ENCODE measurements around the gene LTB4R2.

LTB4R2 gene

DNA sequence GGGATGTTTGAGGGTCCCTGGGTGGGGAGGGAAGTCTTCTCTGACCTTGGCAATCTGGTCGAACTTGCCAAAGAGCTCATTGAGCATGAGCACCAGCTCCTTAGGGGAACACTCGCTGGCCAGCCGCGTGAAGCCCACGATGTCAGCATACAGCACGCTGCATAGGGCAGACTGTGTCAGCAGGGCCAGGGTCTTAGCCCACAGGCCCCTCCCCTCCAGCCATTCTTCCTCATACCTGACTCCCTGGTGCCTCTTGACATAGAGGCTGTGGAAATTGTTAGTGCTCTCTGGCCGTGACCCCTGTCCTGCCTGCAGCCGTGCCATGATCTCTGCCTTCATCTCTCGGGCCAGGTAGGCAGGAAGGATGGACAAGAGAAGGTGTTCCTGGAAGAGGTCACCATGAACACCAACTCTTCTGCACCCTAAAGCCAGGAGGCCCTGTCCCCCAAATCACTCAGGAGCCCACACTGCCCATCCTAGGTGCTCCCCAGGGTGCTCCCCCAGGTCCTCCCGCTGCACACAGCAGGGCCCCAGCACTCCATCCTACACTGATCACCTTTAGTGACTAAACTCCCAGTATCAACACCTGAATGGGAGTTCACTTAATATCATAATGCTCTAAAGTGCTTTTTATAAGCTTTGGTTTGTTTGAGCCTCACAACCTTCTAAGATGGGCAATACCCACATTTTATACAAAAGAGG lies 21.2 kb downstream of the LTB4R2 start:
- peaks cover 71% of the 10 kb centered on the region for H3K27me3 ChIP-seq (ENCODE audit: control insufficient read depth, insufficient read depth, low read length)

DNA sequence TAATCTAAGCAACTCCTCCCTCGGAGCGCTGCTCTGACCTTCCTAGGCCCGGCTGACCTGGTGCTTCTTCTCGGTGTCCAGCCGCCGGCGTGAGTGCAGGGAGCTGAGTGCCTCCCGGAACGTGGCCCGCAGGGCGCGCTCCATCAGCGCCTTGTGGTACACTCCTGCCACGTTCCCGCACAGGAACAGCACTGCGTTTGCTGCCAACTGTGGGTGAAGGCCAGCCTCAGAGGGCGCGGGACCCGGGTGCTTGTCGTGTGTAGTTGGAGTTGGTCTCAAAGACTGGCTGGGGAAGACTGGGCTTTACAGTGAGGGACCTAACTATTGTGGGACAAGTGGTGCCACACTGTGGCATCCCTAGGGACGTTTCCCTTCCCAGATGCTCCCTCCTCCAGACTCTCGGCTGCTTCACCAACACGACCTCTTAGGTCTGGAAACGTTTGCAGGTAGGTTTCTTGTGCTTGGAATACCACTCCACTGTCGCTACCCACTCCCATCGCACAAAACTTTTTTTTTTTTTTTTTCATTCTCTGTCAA lies 21.9 kb downstream of the LTB4R2 start:
- H3K9ac ChIP-seq (ENCODE audit: low read depth, low read length): no peak overlapping the region
- peaks cover 8% of the 10 kb centered on the region for H3K4me1 ChIP-seq (ENCODE audit: control insufficient read depth, insufficient read depth, low read length)
- H3K36me3 ChIP-seq (ENCODE audit: control insufficient read depth, insufficient read depth, low read length): no peaks in the 10 kb centered on the region
- peak overlapping the region; percentile 42 for H3K4me3 ChIP-seq (ENCODE audit: low read depth, low read length)
- no peaks in the 10 kb centered on the region for H3K9me3 ChIP-seq (ENCODE audit: control insufficient read depth, insufficient read depth, low read length)
- peaks cover 77% of the 10 kb centered on the region for H3K27me3 ChIP-seq (ENCODE audit: control insufficient read depth, insufficient read depth, low read length)

More for the DNA sequence above, 21.2 kb downstream of the LTB4R2 start:
- no peaks in the 10 kb centered on the region for H3K9me3 ChIP-seq (ENCODE audit: control insufficient read depth, insufficient read depth, low read length)
- no peak overlapping the region for H3K9ac ChIP-seq (ENCODE audit: low read depth, low read length)
- H3K4me3 ChIP-seq (ENCODE audit: low read depth, low read length): no peak overlapping the region
- H3K4me1 ChIP-seq (ENCODE audit: control insufficient read depth, insufficient read depth, low read length): peaks cover 8% of the 10 kb centered on the region
- H3K36me3 ChIP-seq (ENCODE audit: control insufficient read depth, insufficient read depth, low read length): no peaks in the 10 kb centered on the region

DNA sequence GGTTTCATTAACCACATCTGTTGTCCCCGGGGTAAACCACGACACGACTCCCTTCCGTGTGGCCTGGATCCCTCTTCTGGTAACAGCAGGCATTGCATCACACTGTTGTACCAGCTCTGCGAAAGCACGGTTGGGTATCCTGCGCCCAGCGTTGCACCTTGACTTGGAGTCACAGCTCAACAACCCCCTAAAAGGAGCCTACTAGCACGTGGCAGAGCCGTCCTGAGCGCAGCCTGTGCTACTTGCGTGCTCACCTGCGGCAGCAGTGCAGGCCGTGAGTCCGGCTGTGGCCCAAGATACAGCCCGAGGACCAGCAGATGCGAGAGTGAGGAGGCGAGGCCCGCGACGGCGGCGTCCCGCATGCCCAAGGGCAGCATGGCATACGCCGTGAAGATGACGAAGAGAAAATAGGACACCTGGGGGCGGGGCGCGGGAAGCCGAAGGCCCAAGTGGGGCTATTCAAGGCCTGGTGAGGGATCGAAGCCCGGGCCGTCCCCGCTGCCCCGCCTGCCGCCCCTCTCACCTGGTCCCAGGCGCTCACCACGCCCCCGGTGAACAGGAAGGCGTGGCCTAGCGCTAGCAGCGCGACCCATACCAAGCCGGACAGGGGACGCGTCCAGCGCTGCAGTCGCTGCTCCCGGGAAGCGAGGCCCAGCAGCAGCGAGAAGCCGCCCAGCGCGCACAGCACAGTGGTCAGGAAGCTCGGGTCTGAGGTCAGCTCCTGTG lies 22.5 kb downstream of the LTB4R2 start:
- Histone ChIP-seq H3K36me3 (ENCODE audit: control insufficient read depth, insufficient read depth, low read length) (no peaks in the 10 kb centered on the region), H3K9me3 (ENCODE audit: control insufficient read depth, insufficient read depth, low read length) (no peaks in the 10 kb centered on the region), H3K27me3 (ENCODE audit: control insufficient read depth, insufficient read depth, low read length) (peaks cover 83% of the 10 kb centered on the region), H3K4me3 (ENCODE audit: low read depth, low read length) (peak overlapping the region; percentile 42), H3K9ac (ENCODE audit: low read depth, low read length) (no peak overlapping the region), H3K4me1 (ENCODE audit: control insufficient read depth, insufficient read depth, low read length) (peaks cover 8% of the 10 kb centered on the region)

DNA sequence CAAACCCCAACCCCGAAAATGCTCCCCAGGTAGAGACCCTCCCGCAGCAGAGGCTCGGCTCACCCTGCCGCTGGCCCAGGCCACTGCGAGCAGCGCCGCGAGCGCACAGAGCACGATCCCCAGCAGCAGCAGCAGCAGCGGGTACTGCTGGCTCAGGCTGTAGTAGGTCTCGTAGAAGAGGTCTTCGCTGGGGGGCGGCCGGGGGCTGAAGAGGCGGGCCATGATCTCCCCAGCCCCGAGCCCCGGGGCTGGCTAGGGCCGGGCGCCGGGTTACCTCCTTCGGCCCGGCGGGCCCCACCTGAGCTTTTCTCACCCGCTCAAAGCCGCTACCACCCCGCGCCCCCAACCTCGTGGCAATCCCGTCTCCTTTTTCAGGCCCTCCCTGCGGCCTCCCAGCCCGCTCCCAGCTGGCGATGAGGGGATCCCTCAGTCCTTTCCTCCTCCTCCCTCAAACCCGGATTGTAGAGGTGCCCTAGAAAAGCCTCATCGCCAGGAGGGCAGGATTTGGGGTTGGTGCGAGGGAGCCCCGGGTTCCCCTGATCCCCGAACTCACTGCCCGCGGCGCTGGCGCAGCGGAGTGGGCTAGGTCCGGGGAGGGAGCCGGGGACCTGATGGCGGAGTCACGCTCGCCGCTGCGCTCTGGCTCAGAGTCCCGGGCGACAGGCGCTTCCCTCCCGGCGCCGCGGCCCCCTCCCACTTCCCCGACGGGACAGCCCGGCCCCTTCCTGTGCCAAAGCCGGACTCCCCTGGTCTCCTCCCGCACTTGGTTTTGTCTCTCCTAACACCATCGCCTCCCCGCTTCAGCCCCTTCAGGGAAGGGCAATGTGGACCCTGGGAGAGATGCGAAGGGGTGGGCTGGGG lies 24.7 kb downstream of the LTB4R2 start, which contains the start of gene ADCY4:
TSS of gene ADCY4 (minus strand) at position 641 of the 861 bp plus-strand sequence. CDS start at position 222, 419 bp downstream.
- H3K27me3 ChIP-seq (ENCODE audit: control insufficient read depth, insufficient read depth, low read length): peaks cover 98% of the 10 kb centered on the region
- no peaks in the 10 kb centered on the region for H3K9me3 ChIP-seq (ENCODE audit: control insufficient read depth, insufficient read depth, low read length)
- peak within 1 kb of the TSS; percentile 67 for H3K4me3 ChIP-seq (ENCODE audit: low read depth, low read length)
- H3K4me1 ChIP-seq (ENCODE audit: control insufficient read depth, insufficient read depth, low read length): peaks cover 8% of the 10 kb centered on the region
- H3K36me3 ChIP-seq (ENCODE audit: control insufficient read depth, insufficient read depth, low read length): no peaks in the 10 kb centered on the region
- peak within 1 kb of the TSS; percentile 54 for H3K9ac ChIP-seq (ENCODE audit: low read depth, low read length)

DNA sequence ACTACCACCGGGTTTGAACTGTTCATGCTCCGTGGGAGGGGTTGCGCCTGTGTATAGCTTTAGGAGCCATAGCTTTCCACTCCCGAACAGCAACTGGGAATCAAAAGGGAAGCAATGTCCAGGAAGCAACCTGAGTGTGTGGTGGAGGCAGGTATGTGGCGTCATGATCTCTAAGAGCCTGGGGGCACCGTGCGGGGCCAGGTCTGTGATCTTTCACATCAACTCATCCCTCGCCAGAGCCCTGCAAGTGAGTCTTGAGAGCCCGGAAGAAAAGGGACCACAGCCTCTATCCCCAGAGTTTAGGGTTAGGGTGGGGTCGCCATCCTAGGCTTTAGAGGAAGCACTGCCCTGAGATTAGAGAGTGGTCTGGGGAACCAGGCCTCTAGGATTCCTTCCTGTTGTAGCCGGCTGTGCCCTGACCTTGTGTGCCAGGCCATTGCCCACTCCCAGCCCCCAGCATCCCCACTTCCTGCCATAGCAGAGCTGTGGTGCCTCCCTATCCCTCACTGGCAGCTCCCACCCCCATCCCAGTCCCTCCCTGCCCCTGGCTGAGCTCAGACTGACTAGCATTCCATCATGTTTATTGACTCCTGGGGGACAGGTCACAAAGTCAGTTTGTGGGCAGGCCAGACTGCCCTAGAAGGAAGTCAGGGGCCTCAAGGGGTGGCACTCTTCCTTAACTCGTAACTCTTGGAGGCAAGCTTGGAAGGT lies 25.7 kb downstream of the LTB4R2 start:
- H3K4me3 ChIP-seq (ENCODE audit: low read depth, low read length): peak overlapping the region; percentile 67
- peaks cover 98% of the 10 kb centered on the region for H3K27me3 ChIP-seq (ENCODE audit: control insufficient read depth, insufficient read depth, low read length)
- H3K9ac ChIP-seq (ENCODE audit: low read depth, low read length): no peak overlapping the region
- H3K4me1 ChIP-seq (ENCODE audit: control insufficient read depth, insufficient read depth, low read length): peaks cover 8% of the 10 kb centered on the region
- H3K36me3 ChIP-seq (ENCODE audit: control insufficient read depth, insufficient read depth, low read length): no peaks in the 10 kb centered on the region
- H3K9me3 ChIP-seq (ENCODE audit: control insufficient read depth, insufficient read depth, low read length): no peaks in the 10 kb centered on the region

DNA sequence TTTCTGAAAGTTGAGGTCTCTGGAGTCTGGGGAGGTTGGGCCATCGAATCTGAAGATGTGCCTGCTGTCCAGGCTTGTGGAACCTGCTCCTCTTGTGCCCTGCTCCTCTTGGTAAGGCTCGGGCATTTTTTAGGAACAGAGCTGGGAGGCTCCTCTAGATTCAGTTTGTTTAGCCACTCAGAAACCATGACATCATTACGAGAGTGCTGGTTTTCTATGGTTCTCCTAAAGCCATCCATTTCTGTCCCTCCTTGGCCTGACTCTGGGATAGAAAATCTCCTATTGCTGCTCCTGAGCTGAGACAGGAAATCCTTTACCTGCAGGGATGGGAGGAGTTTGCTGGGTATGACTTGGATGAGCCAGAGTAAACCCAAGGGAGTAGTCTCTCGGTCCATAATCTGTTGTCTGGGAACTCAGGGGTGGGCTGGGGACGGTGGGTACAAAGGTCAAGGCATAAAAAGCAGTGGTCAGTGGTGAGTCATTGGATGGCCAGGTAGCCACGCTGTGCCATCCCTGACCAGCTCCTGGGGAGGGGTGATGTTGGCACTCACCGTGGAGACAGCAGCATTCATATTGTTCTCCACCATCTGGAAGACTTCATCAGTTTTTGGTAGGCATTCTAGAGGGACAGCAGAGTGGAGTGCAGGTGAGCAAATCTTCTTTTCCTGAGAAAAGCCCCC lies 27.3 kb downstream of the LTB4R2 start:
- Histone ChIP-seq H3K4me1 (ENCODE audit: control insufficient read depth, insufficient read depth, low read length) (peaks cover 3% of the 10 kb centered on the region), H3K9ac (ENCODE audit: low read depth, low read length) (no peak overlapping the region), H3K9me3 (ENCODE audit: control insufficient read depth, insufficient read depth, low read length) (no peaks in the 10 kb centered on the region), H3K27me3 (ENCODE audit: control insufficient read depth, insufficient read depth, low read length) (peaks cover 95% of the 10 kb centered on the region), H3K36me3 (ENCODE audit: control insufficient read depth, insufficient read depth, low read length) (no peaks in the 10 kb centered on the region), H3K4me3 (ENCODE audit: low read depth, low read length) (no peak overlapping the region)

DNA sequence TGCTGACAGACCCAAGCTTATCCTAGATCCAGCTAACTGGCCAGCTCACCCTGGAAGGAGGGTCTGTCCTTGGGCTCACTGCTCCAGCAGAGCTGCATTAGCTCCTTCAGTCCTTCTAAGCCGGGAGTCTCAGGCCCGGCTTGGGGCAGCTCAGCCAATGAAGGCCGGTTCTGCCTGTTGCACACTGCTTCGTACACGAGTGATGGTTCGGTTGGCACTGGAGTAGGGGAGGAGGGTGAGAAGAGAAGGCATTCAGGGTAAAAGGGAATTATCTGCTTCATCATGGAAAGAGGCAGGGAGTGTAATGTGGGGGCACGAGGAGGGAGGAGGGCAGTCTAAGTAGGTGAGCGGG lies 27.9 kb downstream of the LTB4R2 start:
- no peak overlapping the region for H3K9ac ChIP-seq (ENCODE audit: low read depth, low read length)
- no peaks in the 10 kb centered on the region for H3K36me3 ChIP-seq (ENCODE audit: control insufficient read depth, insufficient read depth, low read length)
- peaks cover 2% of the 10 kb centered on the region for H3K4me1 ChIP-seq (ENCODE audit: control insufficient read depth, insufficient read depth, low read length)
- peaks cover 94% of the 10 kb centered on the region for H3K27me3 ChIP-seq (ENCODE audit: control insufficient read depth, insufficient read depth, low read length)
- no peak overlapping the region for H3K4me3 ChIP-seq (ENCODE audit: low read depth, low read length)
- no peaks in the 10 kb centered on the region for H3K9me3 ChIP-seq (ENCODE audit: control insufficient read depth, insufficient read depth, low read length)

DNA sequence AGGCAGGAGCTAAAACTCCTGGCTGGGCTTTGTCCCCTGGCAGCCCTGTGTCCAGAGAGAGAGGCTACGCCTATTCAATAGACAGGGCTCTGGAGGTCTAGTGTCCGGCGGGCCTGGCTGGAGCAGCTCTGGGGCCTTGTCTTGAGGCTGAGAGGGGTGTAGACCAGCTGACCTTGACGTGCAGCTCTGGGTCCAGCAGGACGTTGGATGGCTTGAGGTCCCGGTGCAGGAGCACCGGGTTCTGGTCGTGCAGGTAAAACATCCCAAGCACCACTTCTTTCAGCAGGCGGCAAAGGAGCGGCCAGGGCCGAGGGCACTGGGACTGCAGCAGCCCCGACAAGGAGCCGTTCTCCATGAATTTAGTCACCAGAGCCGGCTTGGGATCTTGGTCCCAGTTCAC lies 28.9 kb downstream of the LTB4R2 start:
- no peaks in the 10 kb centered on the region for H3K36me3 ChIP-seq (ENCODE audit: control insufficient read depth, insufficient read depth, low read length)
- H3K27me3 ChIP-seq (ENCODE audit: control insufficient read depth, insufficient read depth, low read length): peaks cover 87% of the 10 kb centered on the region
- peak overlapping the region; percentile 69 for H3K4me3 ChIP-seq (ENCODE audit: low read depth, low read length)
- H3K4me1 ChIP-seq (ENCODE audit: control insufficient read depth, insufficient read depth, low read length): peaks cover 2% of the 10 kb centered on the region
- no peak overlapping the region for H3K9ac ChIP-seq (ENCODE audit: low read depth, low read length)
- no peaks in the 10 kb centered on the region for H3K9me3 ChIP-seq (ENCODE audit: control insufficient read depth, insufficient read depth, low read length)

DNA sequence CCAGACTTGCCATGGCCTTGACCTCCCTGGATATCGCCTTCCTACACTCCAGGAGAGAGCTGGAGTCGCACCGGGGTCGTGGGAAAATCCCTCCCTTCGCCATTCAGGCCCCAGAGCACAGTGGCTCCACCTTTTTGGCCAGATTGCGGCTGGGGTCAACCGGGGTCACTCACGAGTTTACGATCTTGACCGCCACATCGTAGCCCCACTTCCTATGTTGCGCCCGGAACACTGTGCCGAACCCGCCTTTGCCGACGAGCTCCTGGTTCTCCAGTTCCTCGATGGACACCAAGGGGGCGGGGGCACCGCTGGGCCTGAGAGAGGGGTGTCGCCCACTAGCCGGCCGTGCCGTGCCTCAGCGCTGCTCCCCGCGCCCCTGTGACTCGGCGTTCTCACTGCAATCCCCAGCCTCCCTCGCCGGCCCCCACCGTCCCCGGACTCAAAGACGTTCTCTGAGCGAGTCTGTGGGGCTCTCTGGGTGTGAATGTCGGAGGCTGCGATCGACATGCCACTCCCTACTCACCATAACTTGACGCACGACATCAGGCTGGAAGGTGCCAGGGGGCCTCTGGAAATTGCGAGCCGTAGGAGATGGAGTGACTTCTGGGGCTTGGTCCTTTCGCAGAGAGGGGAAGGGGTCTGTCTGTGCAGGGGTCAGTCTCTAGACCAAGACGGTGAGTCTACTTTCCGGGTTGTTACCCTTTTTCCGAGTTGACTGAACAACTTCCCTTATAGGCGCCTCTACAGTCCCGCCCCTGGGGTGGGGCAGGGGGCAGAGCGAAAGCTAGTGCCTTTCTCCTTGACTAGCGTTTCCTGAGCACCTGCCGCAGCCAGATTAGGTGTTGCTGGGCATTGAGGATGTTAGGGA lies 29.6 kb downstream of the LTB4R2 start, which contains the start of gene RIPK3:
TSS of gene RIPK3 (minus strand) at position 708 of the 868 bp plus-strand sequence. CDS start at position 543, 165 bp downstream.
- Histone ChIP-seq H3K27me3 (ENCODE audit: control insufficient read depth, insufficient read depth, low read length) (peaks cover 83% of the 10 kb centered on the region), H3K9ac (ENCODE audit: low read depth, low read length) (no peak within 1 kb of the TSS), H3K9me3 (ENCODE audit: control insufficient read depth, insufficient read depth, low read length) (no peaks in the 10 kb centered on the region), H3K36me3 (ENCODE audit: control insufficient read depth, insufficient read depth, low read length) (no peaks in the 10 kb centered on the region), H3K4me1 (ENCODE audit: control insufficient read depth, insufficient read depth, low read length) (peaks cover 2% of the 10 kb centered on the region), H3K4me3 (ENCODE audit: low read depth, low read length) (peak within 1 kb of the TSS; percentile 69)

DNA sequence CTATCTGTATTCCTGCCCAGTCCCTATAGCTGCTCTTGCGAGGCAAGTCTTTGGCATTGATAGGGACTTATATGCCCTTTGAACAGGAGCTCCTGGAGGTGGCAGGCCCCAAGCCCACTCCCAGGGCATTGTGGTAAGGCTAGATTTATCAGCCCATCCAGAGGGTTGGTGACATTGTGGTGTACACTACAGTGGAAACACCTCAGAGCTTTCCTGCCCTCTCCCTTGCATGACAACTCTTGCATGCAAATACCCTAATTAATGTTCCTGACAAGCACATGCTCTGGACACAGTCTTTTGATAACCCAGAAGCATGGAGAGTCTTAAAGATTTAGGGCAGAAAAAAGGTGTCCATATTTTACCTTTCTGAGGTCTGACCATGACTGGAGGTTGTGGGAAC lies 30.7 kb downstream of the LTB4R2 start:
- Histone ChIP-seq H3K4me3 (ENCODE audit: low read depth, low read length) (no peak overlapping the region), H3K9me3 (ENCODE audit: control insufficient read depth, insufficient read depth, low read length) (no peaks in the 10 kb centered on the region), H3K4me1 (ENCODE audit: control insufficient read depth, insufficient read depth, low read length) (peaks cover 2% of the 10 kb centered on the region), H3K36me3 (ENCODE audit: control insufficient read depth, insufficient read depth, low read length) (no peaks in the 10 kb centered on the region), H3K27me3 (ENCODE audit: control insufficient read depth, insufficient read depth, low read length) (peaks cover 74% of the 10 kb centered on the region), H3K9ac (ENCODE audit: low read depth, low read length) (no peak overlapping the region)

All from iPS-15b (cell line).